ENCODE measurements around the gene DCTPP1.

DCTPP1 gene

DNA sequence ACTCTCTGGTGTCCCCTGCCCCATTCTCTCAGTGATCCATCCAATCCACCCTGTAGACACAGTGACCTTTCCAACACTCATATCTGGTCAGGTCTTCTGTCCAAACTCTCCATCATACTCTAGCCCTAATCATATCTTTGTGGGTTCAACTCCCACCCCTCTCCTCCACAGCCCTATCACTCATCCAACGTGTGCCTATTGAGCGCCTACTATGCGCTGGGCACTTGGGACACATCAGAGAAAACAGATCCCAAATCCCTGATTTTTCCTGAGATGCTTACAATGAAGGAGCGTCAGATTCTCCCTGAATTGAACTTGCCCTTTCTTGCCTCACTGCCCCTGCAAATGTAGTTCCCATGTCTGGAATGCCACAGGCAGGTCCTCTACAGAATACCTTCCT is 1.8 kb downstream of the DCTPP1 start:
- Histone ChIP-seq H3K36me3 (ENCODE audit: insufficient read depth, low read length) (peaks cover 17% of the 10 kb centered on the region; the same call in 1 of the 2 replicates), H3F3A (ENCODE audit: low read depth) (no peaks in the 10 kb centered on the region), H4K20me1 (ENCODE audit: insufficient read depth, low read length, poor library complexity, severe bottlenecking) (peaks cover 16% of the 10 kb centered on the region), H3K9me3 (ENCODE audit: insufficient read depth, low read depth, low read length) (no peaks in the 10 kb centered on the region), H3K4me1 (ENCODE audit: insufficient read depth, low read length, poor library complexity, severe bottlenecking) (peaks cover 17% of the 10 kb centered on the region), H3K27me3 (ENCODE audit: insufficient read depth, low read length, poor library complexity, severe bottlenecking) (no peaks in the 10 kb centered on the region), H2AFZ (ENCODE audit: low read length) (no peak overlapping the region), H3K79me2 (ENCODE audit: insufficient read depth, low read length) (peaks cover 39% of the 10 kb centered on the region), H3K4me3 (ENCODE audit: low read length, poor library complexity, severe bottlenecking) (peak overlapping the region; percentile 95), H3K9me2 (replicated peaks; ENCODE audit: low read depth, low read length) (no peaks in the 10 kb centered on the region), H3K9ac (ENCODE audit: low read depth, low read length, poor library complexity, severe bottlenecking) (peak overlapping the region; percentile 87), H3K4me2 (ENCODE audit: low read depth, low read length, poor library complexity, severe bottlenecking) (peak overlapping the region; percentile 88)
- no peak for TF ChIP-seq EZH2phosphoT487 (IDR thresholded peaks at IDR 0.05; ENCODE audit: borderline replicate concordance)
- TF ChIP-seq, protein P1, sequence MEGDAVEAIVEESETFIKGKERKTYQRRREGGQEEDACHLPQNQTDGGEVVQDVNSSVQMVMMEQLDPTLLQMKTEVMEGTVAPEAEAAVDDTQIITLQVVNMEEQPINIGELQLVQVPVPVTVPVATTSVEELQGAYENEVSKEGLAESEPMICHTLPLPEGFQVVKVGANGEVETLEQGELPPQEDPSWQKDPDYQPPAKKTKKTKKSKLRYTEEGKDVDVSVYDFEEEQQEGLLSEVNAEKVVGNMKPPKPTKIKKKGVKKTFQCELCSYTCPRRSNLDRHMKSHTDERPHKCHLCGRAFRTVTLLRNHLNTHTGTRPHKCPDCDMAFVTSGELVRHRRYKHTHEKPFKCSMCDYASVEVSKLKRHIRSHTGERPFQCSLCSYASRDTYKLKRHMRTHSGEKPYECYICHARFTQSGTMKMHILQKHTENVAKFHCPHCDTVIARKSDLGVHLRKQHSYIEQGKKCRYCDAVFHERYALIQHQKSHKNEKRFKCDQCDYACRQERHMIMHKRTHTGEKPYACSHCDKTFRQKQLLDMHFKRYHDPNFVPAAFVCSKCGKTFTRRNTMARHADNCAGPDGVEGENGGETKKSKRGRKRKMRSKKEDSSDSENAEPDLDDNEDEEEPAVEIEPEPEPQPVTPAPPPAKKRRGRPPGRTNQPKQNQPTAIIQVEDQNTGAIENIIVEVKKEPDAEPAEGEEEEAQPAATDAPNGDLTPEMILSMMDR (conservative IDR thresholded peaks at IDR 0.05; ENCODE audit: low read length): no peak

DNA sequence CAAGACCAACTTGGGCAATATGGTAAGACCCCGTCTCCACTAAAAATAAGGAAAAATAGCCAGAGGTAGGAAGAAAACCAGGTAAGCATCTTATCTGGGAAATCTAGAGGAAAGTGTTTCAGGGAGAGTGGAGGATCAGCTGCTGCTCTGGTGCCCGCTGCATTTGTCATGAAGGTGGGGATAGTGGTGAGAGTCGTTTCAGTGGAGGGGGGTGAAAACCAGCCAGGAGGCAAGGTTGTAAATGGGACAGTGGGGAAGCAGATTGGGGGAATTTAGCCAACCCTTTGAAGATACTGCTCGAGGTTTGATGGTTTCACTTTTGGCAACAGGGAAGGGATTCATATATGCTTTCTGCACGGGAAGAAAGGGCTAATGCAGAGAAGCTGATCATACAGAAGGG is 8.8 kb downstream of the DCTPP1 start:
- Histone ChIP-seq H3K4me3 (ENCODE audit: low read length, poor library complexity, severe bottlenecking) (no peak overlapping the region), H4K20me1 (ENCODE audit: insufficient read depth, low read length, poor library complexity, severe bottlenecking) (peaks cover 13% of the 10 kb centered on the region), H3K9me2 (replicated peaks; ENCODE audit: low read depth, low read length) (no peaks in the 10 kb centered on the region), H3K27me3 (ENCODE audit: insufficient read depth, low read length, poor library complexity, severe bottlenecking) (no peaks in the 10 kb centered on the region), H3K79me2 (ENCODE audit: insufficient read depth, low read length) (peaks cover 16% of the 10 kb centered on the region; the same call in 1 of the 2 replicates), H3K4me2 (ENCODE audit: low read depth, low read length, poor library complexity, severe bottlenecking) (no peak overlapping the region), H2AFZ (ENCODE audit: low read length) (no peak overlapping the region), H3K4me1 (ENCODE audit: insufficient read depth, low read length, poor library complexity, severe bottlenecking) (no peaks in the 10 kb centered on the region), H3K9ac (ENCODE audit: low read depth, low read length, poor library complexity, severe bottlenecking) (no peak overlapping the region), H3K9me3 (ENCODE audit: insufficient read depth, low read depth, low read length) (no peaks in the 10 kb centered on the region), H3F3A (ENCODE audit: low read depth) (no peaks in the 10 kb centered on the region), H3K36me3 (ENCODE audit: insufficient read depth, low read length) (peaks cover 43% of the 10 kb centered on the region; the same call in 1 of the 2 replicates)
- TF ChIP-seq EZH2phosphoT487 (IDR thresholded peaks at IDR 0.05; ENCODE audit: borderline replicate concordance): no peak
- TF ChIP-seq, protein P1 (conservative IDR thresholded peaks at IDR 0.05; ENCODE audit: low read length): no peak

DNA sequence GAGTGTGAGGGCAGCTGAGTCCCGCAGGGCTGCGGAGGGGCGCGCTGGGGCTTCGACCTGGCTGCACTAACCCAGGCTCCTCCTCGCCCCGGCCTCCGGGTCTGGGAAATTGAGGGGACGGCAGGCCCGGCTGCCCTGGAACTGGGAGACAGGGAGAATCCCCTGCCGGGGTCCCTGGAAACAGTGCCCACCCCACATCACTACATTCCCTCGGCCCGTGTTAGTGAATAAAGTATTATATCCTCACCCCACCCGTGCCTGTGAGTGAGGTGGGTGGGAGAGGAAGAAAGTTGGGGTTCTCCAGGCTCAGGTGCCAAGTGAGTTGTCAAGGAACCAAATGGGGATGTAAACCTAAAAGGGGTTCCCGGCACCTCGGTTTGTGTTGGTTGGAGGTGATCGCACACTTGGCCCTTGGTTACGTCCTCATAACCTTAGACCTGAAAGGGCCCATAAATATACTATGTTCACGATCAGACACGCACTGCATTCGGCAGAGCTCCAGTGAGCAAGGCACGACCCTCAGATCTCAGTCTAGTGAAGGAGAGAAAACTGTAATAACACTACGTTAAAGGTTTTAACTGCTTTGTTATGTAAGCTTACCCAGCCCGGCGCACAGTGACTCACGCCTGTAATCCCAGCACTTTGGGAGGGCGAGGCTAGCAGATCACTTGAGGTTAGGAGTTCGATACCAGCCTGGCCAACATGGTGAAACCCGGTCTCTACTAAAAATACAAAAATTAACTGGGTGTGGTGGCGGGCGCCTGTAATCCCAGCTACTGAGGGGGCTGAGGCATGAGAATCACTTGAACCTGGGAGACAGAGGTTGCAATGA is 11.3 kb downstream of the DCTPP1 start:
- H2AFZ ChIP-seq (ENCODE audit: low read length): no peak overlapping the region
- no peaks in the 10 kb centered on the region for H3K9me2 ChIP-seq (replicated peaks; ENCODE audit: low read depth, low read length)
- TF ChIP-seq, protein P1 (conservative IDR thresholded peaks at IDR 0.05; ENCODE audit: low read length): no peak
- TF ChIP-seq EZH2phosphoT487 (IDR thresholded peaks at IDR 0.05; ENCODE audit: borderline replicate concordance): no peak
- peaks cover 8% of the 10 kb centered on the region for H4K20me1 ChIP-seq (ENCODE audit: insufficient read depth, low read length, poor library complexity, severe bottlenecking)
- no peaks in the 10 kb centered on the region for H3K27me3 ChIP-seq (ENCODE audit: insufficient read depth, low read length, poor library complexity, severe bottlenecking)
- no peak overlapping the region for H3K4me3 ChIP-seq (ENCODE audit: low read length, poor library complexity, severe bottlenecking)
- peaks cover 4% of the 10 kb centered on the region; the same call in 1 of the 2 replicates for H3F3A ChIP-seq (ENCODE audit: low read depth)
- H3K9ac ChIP-seq (ENCODE audit: low read depth, low read length, poor library complexity, severe bottlenecking): no peak overlapping the region
- H3K9me3 ChIP-seq (ENCODE audit: insufficient read depth, low read depth, low read length): no peaks in the 10 kb centered on the region
- peaks cover 18% of the 10 kb centered on the region; the same call in 1 of the 2 replicates for H3K79me2 ChIP-seq (ENCODE audit: insufficient read depth, low read length)
- peaks cover 40% of the 10 kb centered on the region; the same call in 1 of the 2 replicates for H3K36me3 ChIP-seq (ENCODE audit: insufficient read depth, low read length)
- H3K4me2 ChIP-seq (ENCODE audit: low read depth, low read length, poor library complexity, severe bottlenecking): no peak overlapping the region
- no peaks in the 10 kb centered on the region for H3K4me1 ChIP-seq (ENCODE audit: insufficient read depth, low read length, poor library complexity, severe bottlenecking)
